Omental fat pad (tissue), 4 donors: ENCODE measurements around the gene APRT. TPM values are rescaled to one million over a fixed set of nuclear protein-coding genes. Genes with fewer than 3 reads are reported as not detected.

Experiments used
- ATAC-seq: fragments of 150-250 bp; one replicate; pipeline ENCODE4 v1.9.1; 2016; ENCODE audit warnings: mild to moderate bottlenecking, moderate library complexity; ENCODE audit not compliant: low FRiP score
- DNase-seq: peaks from one replicate; pipeline ENCODE4 v3.0.0-alpha.2; 2019; ENCODE audit warnings: low spot score
- CTCF ChIP-seq, 3 donors: fragments of 450-650 bp; IDR thresholded peaks; one replicate each; pipeline ENCODE4 v1.5.1; 2016 to 2017; ENCODE audit warnings: antibody characterized with exemption in 3 of 3, mild to moderate bottlenecking in 3 of 3, moderate library complexity in 2 of 3
- total RNA-seq, 4 donors: library from RNA; depleted of rRNA; stranded (reverse); fragments of >200 nt; gene quantifications; one replicate each; pipeline ENCODE4 v1.1.0, GENCODE V29; 2016

APRT gene
- total RNA-seq, 4 donors from 2014 or later: 94.4 to 127 (median 115) TPM

- DNase-seq (no peak), ATAC-seq (peak; percentile 43)
- no peak for TF ChIP-seq CTCF (IDR thresholded peaks at IDR 0.05)
Measured at GRCh38 chr16:88856122-88856827, 44.5 kb upstream of the APRT start.

- TF ChIP-seq CTCF (IDR thresholded peaks at IDR 0.05): no peak
- ATAC-seq: no peak
- DNase-seq: no peak
Measured at GRCh38 chr16:88855736-88856121, 44.0 kb upstream of the APRT start.

- no peak for DNase-seq
- no peak for TF ChIP-seq CTCF (IDR thresholded peaks at IDR 0.05)
- no peak for ATAC-seq
Measured at GRCh38 chr16:88855176-88855575, 43.4 kb upstream of the APRT start.

- DNase-seq (no peak), ATAC-seq (no peak)
Measured at GRCh38 chr16:88854306-88855111, 42.8 kb upstream of the APRT start.

GRCh38 chr16:88853325-88853941 lies 41.7 kb upstream of the APRT start:
- no peak for ATAC-seq
- no peak for DNase-seq
- TF ChIP-seq CTCF (IDR thresholded peaks at IDR 0.05): no peak

More at GRCh38 chr16:88854306-88855111, 42.8 kb upstream of the APRT start:
- TF ChIP-seq CTCF (IDR thresholded peaks at IDR 0.05): no peak

- DNase-seq: no peak
- no peak for TF ChIP-seq CTCF (IDR thresholded peaks at IDR 0.05)
- ATAC-seq: no peak
Measured at GRCh38 chr16:88851616-88852015, 39.9 kb upstream of the APRT start.
